Natural killer cell (primary cell): ENCODE data around the gene NECAB2. TPM values are rescaled to one million over a fixed set of nuclear protein-coding genes. Genes with fewer than 3 reads are reported as not detected.

ENCODE experiments used
- ATAC-seq, 3 donors: fragments of 150-1000 bp in 2 of 3; fragments of 200-7000 bp in 1 of 3; cut with Tn5 transposase; 1 replicate in 1 of 3; 2 replicates in 2 of 3; pipeline ENCODE4 v1.10.0; 2021; ENCODE audit warnings: mild to moderate bottlenecking in 2 of 3, moderate library complexity in 2 of 3
- DNase-seq, 2 donors: peaks; one replicate each; pipeline versions ENCODE4 v3.0.0 to v3.0.0-alpha.2; 2013 to 2021; ENCODE audit warnings: mixed read lengths in 1 of 2
- H3K27ac ChIP-seq: one replicate; pipeline ENCODE4 v1.5.1; 2013; ENCODE audit warnings: mild to moderate bottlenecking, low read length
- H3K27me3 ChIP-seq: one replicate; pipeline ENCODE4 v1.6.1; 2013; ENCODE audit warnings: low read length; ENCODE audit not compliant: control insufficient read depth, insufficient read depth
- H3K36me3 ChIP-seq: one replicate; pipeline ENCODE4 v1.6.1; 2013; ENCODE audit warnings: low read length; ENCODE audit not compliant: control insufficient read depth, insufficient read depth
- H3K4me1 ChIP-seq: one replicate; pipeline ENCODE4 v1.6.1; 2013; ENCODE audit warnings: low read length; ENCODE audit not compliant: control insufficient read depth, insufficient read depth
- H3K4me3 ChIP-seq: one replicate; pipeline ENCODE4 v1.5.1; 2013; ENCODE audit warnings: low read length
- H3K9me3 ChIP-seq: one replicate; pipeline ENCODE4 v1.6.1; 2013; ENCODE audit warnings: low read length; ENCODE audit not compliant: control insufficient read depth, insufficient read depth
- H3K27ac Mint-ChIP-seq, 2 donors: one replicate each; pipeline ENCODE4 v1.8.0; 2022; ENCODE audit warnings: mild to moderate bottlenecking in 2 of 2, mixed read lengths in 2 of 2, moderate library complexity in 1 of 2
- H3K27me3 Mint-ChIP-seq, 2 donors: one replicate each; pipeline ENCODE4 v1.8.0; 2022; ENCODE audit warnings: low read depth in 2 of 2, mixed read lengths in 2 of 2
- H3K36me3 Mint-ChIP-seq: one replicate; pipeline ENCODE4 v1.8.0; 2022; ENCODE audit warnings: mixed read lengths
- H3K4me1 Mint-ChIP-seq, 2 donors: one replicate each; pipeline ENCODE4 v1.8.0; 2022; ENCODE audit warnings: mixed read lengths in 2 of 2
- H3K4me3 Mint-ChIP-seq: one replicate; pipeline ENCODE4 v1.8.0; 2022; ENCODE audit warnings: mild to moderate bottlenecking, moderate library complexity, mixed read lengths
- H3K9me3 Mint-ChIP-seq, 2 donors: one replicate each; pipeline ENCODE4 v1.8.0; 2022; ENCODE audit warnings: mixed read lengths in 2 of 2
- WGBS: methylation state at CpG from one replicate; pipeline ENCODE4 v1.1.7; 2013; ENCODE audit warnings: missing lambda C conversion rate; ENCODE audit not compliant: insufficient coverage; 5-methylcytosine and 5-hydroxymethylcytosine counted together
- intact Hi-C: fragments of 100-400 bp; cut with micrococcal nuclease; formaldehyde crosslinking; loops from one replicate; pipeline ENCODE4 v1.14.2; 2022
- total RNA-seq, 4 donors: library from RNA; stranded (reverse); fragments of 120-200 nt in 1 of 4; gene quantifications; one replicate each; pipeline versions ENCODE4 v1.2.3 to v1.2.4, GENCODE V29; 2013 to 2022
- TF ChIP-seq, protein P1 (sequence below): fragments of 200-600 bp; IDR thresholded peaks from one replicate; pipeline ENCODE4 v1.8.0; 2022; ENCODE audit warnings: antibody characterized with exemption

NECAB2 gene
- total RNA-seq, 3 donors from 2014 or later (not counting 1 experiment from before 2014, with no cell fraction given): 0.75 TPM; not detected in 2

DNA sequence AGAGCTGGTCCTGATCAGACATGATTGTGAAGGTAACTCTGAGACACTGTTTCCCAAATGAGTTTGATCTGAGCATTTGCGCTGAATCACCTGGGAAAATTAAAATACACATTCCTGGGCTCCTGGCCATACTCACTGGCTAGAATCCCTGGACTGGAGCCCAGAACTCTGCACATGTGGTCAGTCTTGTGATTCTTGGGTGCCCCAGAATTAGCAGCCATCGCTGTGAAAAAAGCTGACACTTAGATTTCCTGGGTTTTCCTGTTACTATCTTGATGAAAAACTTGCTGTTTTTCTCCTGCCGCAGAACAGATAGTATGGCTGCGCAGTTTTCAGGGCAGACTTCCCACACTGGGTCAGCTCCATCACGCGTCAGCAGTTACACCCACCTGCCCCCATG lies 24.6 kb downstream of the NECAB2 start:
- Mint-ChIP-seq H3K36me3 (no peaks in the 10 kb centered on the region), H3K4me3 (no peak overlapping the region), H3K27me3 (peaks cover 18 to 26% of the 10 kb centered on the region in 2 donors), H3K9me3 (no peaks in the 10 kb centered on the region), H3K27ac (no peak overlapping the region), H3K4me1 (no peaks in the 10 kb centered on the region)
- TF ChIP-seq, protein P1, sequence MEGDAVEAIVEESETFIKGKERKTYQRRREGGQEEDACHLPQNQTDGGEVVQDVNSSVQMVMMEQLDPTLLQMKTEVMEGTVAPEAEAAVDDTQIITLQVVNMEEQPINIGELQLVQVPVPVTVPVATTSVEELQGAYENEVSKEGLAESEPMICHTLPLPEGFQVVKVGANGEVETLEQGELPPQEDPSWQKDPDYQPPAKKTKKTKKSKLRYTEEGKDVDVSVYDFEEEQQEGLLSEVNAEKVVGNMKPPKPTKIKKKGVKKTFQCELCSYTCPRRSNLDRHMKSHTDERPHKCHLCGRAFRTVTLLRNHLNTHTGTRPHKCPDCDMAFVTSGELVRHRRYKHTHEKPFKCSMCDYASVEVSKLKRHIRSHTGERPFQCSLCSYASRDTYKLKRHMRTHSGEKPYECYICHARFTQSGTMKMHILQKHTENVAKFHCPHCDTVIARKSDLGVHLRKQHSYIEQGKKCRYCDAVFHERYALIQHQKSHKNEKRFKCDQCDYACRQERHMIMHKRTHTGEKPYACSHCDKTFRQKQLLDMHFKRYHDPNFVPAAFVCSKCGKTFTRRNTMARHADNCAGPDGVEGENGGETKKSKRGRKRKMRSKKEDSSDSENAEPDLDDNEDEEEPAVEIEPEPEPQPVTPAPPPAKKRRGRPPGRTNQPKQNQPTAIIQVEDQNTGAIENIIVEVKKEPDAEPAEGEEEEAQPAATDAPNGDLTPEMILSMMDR: no peak
- Histone ChIP-seq H3K4me3 (no peak overlapping the region), H3K27me3 (no peaks in the 10 kb centered on the region), H3K27ac (no peak overlapping the region), H3K36me3 (no peaks in the 10 kb centered on the region), H3K9me3 (no peaks in the 10 kb centered on the region), H3K4me1 (peaks cover 7% of the 10 kb centered on the region)
- DNase-seq (no peak), ATAC-seq (no peak)
- intact Hi-C loops: no loop called here
- 85% methylated on average over 6 of the region's 6 CpGs for WGBS

DNA sequence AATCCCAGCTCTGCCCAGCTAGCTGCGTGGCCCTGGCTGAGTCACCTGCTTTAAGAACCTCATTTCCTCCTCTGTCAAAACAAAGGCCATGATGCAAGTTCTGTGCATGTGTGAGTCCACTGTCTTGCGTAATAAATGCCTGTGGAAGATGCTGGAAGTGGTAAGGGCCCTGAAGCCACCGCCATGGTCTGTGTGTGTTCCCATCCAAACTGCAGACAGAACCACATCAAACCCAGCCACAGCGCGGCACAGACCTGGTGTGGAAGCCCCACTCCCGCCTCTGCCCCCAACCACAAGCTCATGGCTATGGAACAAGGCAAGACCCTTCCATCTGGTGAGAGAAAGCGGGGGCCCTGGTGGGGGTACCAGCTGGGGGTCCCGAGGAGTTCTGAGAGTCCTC lies 26.0 kb downstream of the NECAB2 start:
- Mint-ChIP-seq H3K27me3 (peaks cover 18% of the 10 kb centered on the region in 2 donors), H3K36me3 (no peaks in the 10 kb centered on the region), H3K9me3 (no peaks in the 10 kb centered on the region), H3K4me1 (no peaks in the 10 kb centered on the region), H3K4me3 (no peak overlapping the region), H3K27ac (no peak overlapping the region)
- ATAC-seq: peak in 1 of 3 donors; percentile 48
- no peaks in the 10 kb centered on the region for H3K9me3 ChIP-seq
- intact Hi-C loops: no loop called here
- TF ChIP-seq, protein P1: no peak
- H3K27me3 ChIP-seq: no peaks in the 10 kb centered on the region
- WGBS: 32% methylated on average over 8 of the region's 8 CpGs
- H3K4me1 ChIP-seq: peaks cover 7% of the 10 kb centered on the region
- no peaks in the 10 kb centered on the region for H3K36me3 ChIP-seq
- no peak overlapping the region for H3K27ac ChIP-seq
- H3K4me3 ChIP-seq: no peak overlapping the region
- no peak for DNase-seq

DNA sequence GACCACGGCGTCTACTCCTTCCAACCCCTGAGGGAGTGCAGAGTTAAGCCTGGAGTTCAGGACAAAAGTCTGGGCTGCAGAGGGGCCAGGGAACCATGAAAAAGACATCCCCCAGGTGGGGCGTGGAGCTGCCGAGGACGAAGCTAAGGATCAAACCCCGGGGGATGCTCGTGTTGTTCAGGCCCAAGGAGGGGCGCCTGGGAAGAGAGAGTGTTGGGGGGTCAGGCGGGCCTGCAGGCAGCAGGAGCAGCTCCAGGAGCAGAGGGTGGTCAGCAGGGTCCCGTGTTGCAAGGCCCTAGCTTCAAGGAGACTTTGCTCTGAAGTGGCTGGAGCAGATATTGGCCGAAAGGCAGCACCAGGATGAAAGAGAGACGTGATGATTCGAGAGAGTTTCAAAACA lies 26.7 kb downstream of the NECAB2 start:
- TF ChIP-seq, protein P1: no peak
- DNase-seq: no peak
- no peaks in the 10 kb centered on the region for H3K9me3 ChIP-seq
- H3K27me3 Mint-ChIP-seq: peaks cover 12 to 13% of the 10 kb centered on the region in 2 donors
- no peaks in the 10 kb centered on the region for H3K36me3 ChIP-seq
- no peaks in the 10 kb centered on the region for H3K4me1 Mint-ChIP-seq
- H3K9me3 Mint-ChIP-seq: no peaks in the 10 kb centered on the region
- H3K36me3 Mint-ChIP-seq: no peaks in the 10 kb centered on the region
- H3K27ac Mint-ChIP-seq: no peak overlapping the region
- intact Hi-C loops: no loop called here
- no peak overlapping the region for H3K4me3 ChIP-seq
- WGBS: 69% methylated on average over 13 of the region's 13 CpGs
- H3K4me1 ChIP-seq: peaks cover 7% of the 10 kb centered on the region
- H3K4me3 Mint-ChIP-seq: no peak overlapping the region
- no peak overlapping the region for H3K27ac ChIP-seq
- no peak for ATAC-seq
- H3K27me3 ChIP-seq: no peaks in the 10 kb centered on the region

DNA sequence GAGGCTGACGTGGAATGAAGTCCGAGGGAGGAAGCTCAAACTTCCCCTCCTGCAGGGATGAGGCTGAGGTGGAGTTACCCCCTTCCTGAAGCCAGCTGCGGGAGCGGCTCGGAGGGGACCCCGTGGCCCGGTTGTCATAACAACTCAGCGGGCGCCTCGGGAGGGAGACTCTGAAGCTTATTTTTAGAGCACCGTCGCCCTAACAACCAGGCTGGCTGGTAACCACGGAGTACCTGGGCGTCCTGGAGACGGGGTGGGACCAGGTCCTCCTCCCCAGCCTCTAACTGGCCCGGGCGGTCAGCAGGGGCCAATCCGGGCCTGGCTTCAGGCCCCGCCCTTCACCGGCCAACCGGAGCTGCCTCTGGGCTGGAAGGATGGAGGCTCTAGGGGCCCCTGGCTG lies 27.7 kb downstream of the NECAB2 start:
- Histone ChIP-seq H3K9me3 (no peaks in the 10 kb centered on the region), H3K4me3 (no peak overlapping the region), H3K36me3 (no peaks in the 10 kb centered on the region), H3K27ac (no peak overlapping the region), H3K27me3 (no peaks in the 10 kb centered on the region), H3K4me1 (peaks cover 7% of the 10 kb centered on the region)
- Mint-ChIP-seq H3K9me3 (no peaks in the 10 kb centered on the region), H3K4me3 (no peak overlapping the region), H3K36me3 (no peaks in the 10 kb centered on the region), H3K27ac (no peak overlapping the region), H3K27me3 (peaks cover 7 to 8% of the 10 kb centered on the region in 2 donors), H3K4me1 (no peaks in the 10 kb centered on the region)
- intact Hi-C loops: no loop called here
- TF ChIP-seq, protein P1: no peak
- 5% methylated on average over 20 of the region's 21 CpGs for WGBS
- DNase-seq (no peak), ATAC-seq (no peak)
